Pulmonary artery endothelial cell (primary cell): ENCODE data around the gene UQCRC1. TPM values are rescaled to one million over a fixed set of nuclear protein-coding genes. Genes with fewer than 3 reads are reported as not detected.

ENCODE experiments used
- DNase-seq: peaks from one replicate; pipeline ENCODE4 v3.0.0-alpha.2; 2011; ENCODE audit warnings: low read depth, low spot score
- total RNA-seq: library from RNA; depleted of rRNA; stranded (reverse); fragments of >200 nt; gene quantifications from 2 replicates; pipeline ENCODE4 v1.2.3, GENCODE V29; 2014

Gene UQCRC1
- total RNA-seq, 1 donor from 2014 or later = 339 TPM

- DNase-seq = no peak
These were observed 24.3 kb upstream of the UQCRC1 start for GRCh38 chr3:48633743-48634142.

GRCh38 chr3:48633256-48633655 is 23.8 kb upstream of the UQCRC1 start:
- DNase-seq = no peak

- no peak for DNase-seq
These were observed 22.3 kb upstream of the UQCRC1 start for GRCh38 chr3:48631516-48632448.

GRCh38 chr3:48630833-48631232 is 21.4 kb upstream of the UQCRC1 start:
- DNase-seq = no peak

GRCh38 chr3:48630407-48630806 is 21.0 kb upstream of the UQCRC1 start:
- no peak for DNase-seq

GRCh38 chr3:48629894-48630293 is 20.4 kb upstream of the UQCRC1 start:
- DNase-seq = no peak

- DNase-seq = no peak
These were observed 19.0 kb upstream of the UQCRC1 start for GRCh38 chr3:48628277-48629017.

- DNase-seq = no peak
These were observed 16.2 kb upstream of the UQCRC1 start for GRCh38 chr3:48625600-48625999.

GRCh38 chr3:48624767-48625166 is 15.3 kb upstream of the UQCRC1 start:
- DNase-seq = no peak

GRCh38 chr3:48623851-48624547 is 14.6 kb upstream of the UQCRC1 start:
- no peak for DNase-seq

- no peak for DNase-seq
These were observed 12.0 kb upstream of the UQCRC1 start, which contains the start of gene TMEM89 for GRCh38 chr3:48621461-48621869. Gene TMEM89 (minus strand): TSS chr3:48621769. CDS start chr3:48621756, 13 bp downstream.

- DNase-seq = no peak
These were observed 10.4 kb upstream of the UQCRC1 start for GRCh38 chr3:48619541-48620524.

- no peak for DNase-seq
These were observed 8.1 kb upstream of the UQCRC1 start for GRCh38 chr3:48617559-48617958.

- DNase-seq = no peak
These were observed 4.6 kb upstream of the UQCRC1 start for GRCh38 chr3:48614044-48614443.

- DNase-seq = no peak
These were observed 2.9 kb upstream of the UQCRC1 start for GRCh38 chr3:48612309-48612708.

- DNase-seq = no peak
These were observed 1.9 kb downstream of the UQCRC1 start for GRCh38 chr3:48607519-48607918.

GRCh38 chr3:48601622-48601994 is 7.8 kb downstream of the UQCRC1 start:
- DNase-seq = no peak

GRCh38 chr3:48600711-48601621 is 8.5 kb downstream of the UQCRC1 start:
- no peak for DNase-seq

- no peak for DNase-seq
These were observed 9.7 kb downstream of the UQCRC1 start for GRCh38 chr3:48599509-48600285.
